Cardiac fibroblast (primary cell): ENCODE measurements around the gene SF1.

Source experiments
- DNase-seq, 2 donors: peaks; one replicate each; pipeline versions ENCODE4 v3.0.0 to v3.0.0-alpha.2; 2010; ENCODE audit warnings: low read depth in 2 of 2
- H3K4me3 ChIP-seq, 2 donors: replicated peaks in 1 of 2; 1 replicate in 1 of 2; 2 replicates in 1 of 2; pipeline ENCODE4 v1.5.1; 2011; ENCODE audit warnings: low read depth in 2 of 2, low read length in 2 of 2, mild to moderate bottlenecking in 2 of 2, moderate library complexity in 1 of 2
- CTCF ChIP-seq: IDR thresholded peaks from one replicate; pipeline ENCODE4 v1.5.1; 2011; ENCODE audit warnings: low read depth, mild to moderate bottlenecking, low read length, inconsistent platforms

SF1 gene

GRCh38 chr11:64754124-64754918 lies 24.0 kb downstream of the SF1 start:
- H3K4me3 ChIP-seq, result no peak overlapping the region
- TF ChIP-seq CTCF, result no peak
- no peak for DNase-seq

- no peak for DNase-seq
- no peak for TF ChIP-seq CTCF
- H3K4me3 ChIP-seq, result no peak overlapping the region
Measured at GRCh38 chr11:64753380-64754123, 24.8 kb downstream of the SF1 start.

- no peak for TF ChIP-seq CTCF
Measured at GRCh38 chr11:64753019-64753379, 25.3 kb downstream of the SF1 start.

GRCh38 chr11:64752175-64752970 lies 26.0 kb downstream of the SF1 start:
- no peak for TF ChIP-seq CTCF
- DNase-seq, result no peak
- no peak overlapping the region for H3K4me3 ChIP-seq

More at GRCh38 chr11:64753019-64753379, 25.3 kb downstream of the SF1 start:
- no peak overlapping the region for H3K4me3 ChIP-seq
- DNase-seq, result no peak

- H3K4me3 ChIP-seq, result no peak overlapping the region
- TF ChIP-seq CTCF, result no peak
- no peak for DNase-seq
Measured at GRCh38 chr11:64751580-64751979, 26.8 kb downstream of the SF1 start.

GRCh38 chr11:64751136-64751535 lies 27.2 kb downstream of the SF1 start:
- DNase-seq, result no peak
- no peak for TF ChIP-seq CTCF
- H3K4me3 ChIP-seq, result no peak overlapping the region
